Erythroblast (primary cell): Measurements from ENCODE around the gene TPSB2.

ENCODE experiments used
- DNase-seq, 2 experiments: peaks; one replicate each; lab custom pipeline; 2025; lab: John Stamatoyannopoulos, UW
- GATA1 ChIP-seq: IDR thresholded peaks from 2 replicates; pipeline ENCODE4 v1.6.1; 2011; ENCODE audit warnings: low read depth, mild to moderate bottlenecking, control low read depth, low read length, moderate library complexity
- POLR2A ChIP-seq: IDR thresholded peaks from 2 replicates; pipeline ENCODE4 v1.6.1; 2011; ENCODE audit warnings: mild to moderate bottlenecking, low read length

TPSB2 gene

DNA sequence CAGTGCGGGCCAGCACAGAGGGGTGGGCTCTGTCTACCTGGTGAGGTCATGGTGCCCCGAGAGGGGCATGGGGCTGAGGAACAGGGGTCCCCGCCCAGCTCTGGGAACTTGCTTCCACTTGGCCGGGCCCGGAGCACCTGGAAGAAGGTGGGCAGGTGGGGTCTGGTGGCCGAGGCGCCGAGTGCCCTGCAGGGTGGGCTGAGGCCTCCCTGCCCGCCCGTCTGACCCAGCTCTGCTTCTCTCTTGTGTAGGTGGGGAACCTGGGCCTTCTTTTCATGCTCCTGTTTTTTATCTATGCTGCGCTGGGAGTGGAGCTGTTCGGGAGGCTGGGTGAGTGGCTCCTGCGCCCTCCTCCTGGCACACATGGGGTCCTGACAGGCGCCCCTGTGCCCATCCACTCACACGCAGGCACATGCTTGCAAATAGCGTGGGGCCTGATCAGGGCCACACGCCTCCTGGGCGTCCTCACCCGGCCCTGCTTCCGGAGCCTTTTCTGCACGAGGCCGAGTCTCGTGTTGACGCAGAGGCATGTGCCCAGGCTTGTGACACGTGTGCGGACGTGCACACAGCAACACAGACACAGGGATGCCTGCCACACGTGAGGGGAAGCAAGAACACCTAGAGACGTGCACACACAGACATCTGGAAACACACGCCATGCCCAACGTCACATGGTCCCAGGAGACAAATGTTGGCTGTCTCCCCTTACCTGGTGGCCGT, 13.1 kb downstream of the TPSB2 start:
- DNase-seq = no peak
- TF ChIP-seq POLR2A = peak; percentile 42
- no peak for TF ChIP-seq GATA1

DNA sequence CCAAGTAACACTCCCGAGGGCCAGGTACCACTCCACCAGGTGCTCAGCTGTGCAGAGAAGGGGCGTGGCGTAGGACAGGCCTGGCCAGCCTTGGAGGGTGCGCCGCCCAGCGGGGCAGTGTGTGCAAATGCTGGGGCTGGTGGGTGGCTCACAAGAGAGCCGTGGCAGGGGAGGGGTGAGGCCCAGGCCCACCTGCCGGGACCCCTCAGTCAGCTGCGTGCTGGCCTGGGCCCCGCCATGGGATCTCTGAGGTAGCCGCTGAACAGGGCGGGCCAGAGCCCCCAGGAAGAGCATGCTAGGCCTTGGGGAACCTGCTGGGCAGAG, 13.7 kb downstream of the TPSB2 start:
- no peak for DNase-seq
- TF ChIP-seq GATA1 (no peak), POLR2A (peak; percentile 13)

DNA sequence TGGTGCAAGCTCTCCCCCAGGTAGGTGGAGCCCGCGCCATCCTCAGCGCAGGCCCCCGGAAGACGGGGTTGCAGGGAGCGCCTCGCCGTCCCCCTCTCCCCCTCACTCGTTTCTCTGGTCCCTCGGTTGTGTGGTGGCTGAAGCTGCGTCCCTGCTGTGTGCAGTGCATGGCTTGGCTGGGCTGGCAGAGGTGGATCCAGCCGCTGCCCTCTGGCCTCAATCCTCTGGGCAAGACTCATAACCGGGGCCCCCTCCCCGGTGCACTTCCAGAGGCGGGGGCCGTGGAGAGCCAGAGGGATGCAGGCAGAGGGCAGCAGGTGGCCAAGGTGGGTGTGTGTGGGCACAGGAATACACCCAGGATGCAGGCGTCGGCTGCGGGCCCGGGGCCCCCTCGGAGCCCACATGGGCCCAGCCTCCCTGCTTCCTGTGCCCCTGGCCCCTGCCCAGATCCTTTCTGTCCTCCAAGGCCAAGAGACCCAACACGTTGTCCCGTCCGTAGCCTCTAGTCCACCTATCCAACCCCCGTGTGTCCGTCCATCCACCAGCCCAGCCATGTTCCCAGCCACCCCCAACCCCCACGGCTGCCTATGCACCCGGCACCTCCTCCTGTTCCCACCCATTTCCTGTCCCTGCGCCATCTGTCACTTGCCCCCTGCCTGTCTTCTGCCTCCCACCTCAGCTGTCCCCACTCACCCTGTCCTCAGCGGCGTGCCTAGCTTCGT, 14.2 kb downstream of the TPSB2 start:
- TF ChIP-seq GATA1 (no peak), POLR2A (peak; percentile 50)
- DNase-seq = no peak

DNA sequence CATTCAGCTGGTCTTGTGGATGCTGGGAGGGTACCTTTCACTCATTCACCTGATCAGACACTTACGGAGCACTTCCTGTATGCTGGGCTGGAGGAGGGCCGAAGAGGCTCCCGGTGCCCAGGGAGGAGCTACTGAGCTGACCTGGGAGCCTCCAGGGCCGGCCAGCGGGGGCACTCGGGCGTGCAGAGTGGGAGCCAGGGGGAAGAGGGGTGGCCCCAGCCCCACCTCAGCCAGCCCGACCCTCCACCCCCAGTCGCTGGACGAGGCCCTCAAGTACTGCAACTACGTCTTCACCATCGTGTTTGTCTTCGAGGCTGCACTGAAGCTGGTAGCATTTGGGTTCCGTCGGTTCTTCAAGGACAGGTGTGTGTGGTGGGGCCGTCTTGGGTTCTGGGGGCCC, 15.3 kb downstream of the TPSB2 start:
- TF ChIP-seq GATA1 (no peak), POLR2A (peak; percentile 45)
- DNase-seq = no peak

DNA sequence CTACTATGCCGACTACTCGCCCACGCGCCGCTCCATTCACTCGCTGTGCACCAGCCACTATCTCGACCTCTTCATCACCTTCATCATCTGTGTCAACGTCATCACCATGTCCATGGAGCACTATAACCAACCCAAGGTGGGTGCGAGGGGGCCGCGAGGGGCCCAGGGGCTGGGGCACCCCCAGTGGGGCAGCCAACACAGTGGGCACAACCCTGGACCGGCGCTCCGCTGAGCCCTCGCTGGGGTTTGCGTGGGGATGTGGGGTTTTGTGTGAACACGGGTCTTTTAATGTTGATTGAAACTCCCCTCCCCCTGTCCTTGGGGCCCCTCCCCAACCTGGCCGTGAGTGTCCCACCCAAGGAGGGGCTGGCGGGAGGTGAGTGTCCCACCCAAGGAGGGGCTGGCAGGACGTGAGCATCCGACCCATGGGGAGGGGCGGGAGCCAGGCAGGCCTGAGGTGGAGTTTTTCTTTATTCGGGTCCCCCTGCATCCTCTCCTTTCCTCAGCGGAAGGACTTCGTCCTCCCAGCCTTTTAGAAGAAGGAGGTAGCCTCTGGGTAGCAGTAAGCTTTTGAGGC, 16.1 kb downstream of the TPSB2 start:
- no peak for DNase-seq
- TF ChIP-seq POLR2A (no peak), GATA1 (no peak)

DNA sequence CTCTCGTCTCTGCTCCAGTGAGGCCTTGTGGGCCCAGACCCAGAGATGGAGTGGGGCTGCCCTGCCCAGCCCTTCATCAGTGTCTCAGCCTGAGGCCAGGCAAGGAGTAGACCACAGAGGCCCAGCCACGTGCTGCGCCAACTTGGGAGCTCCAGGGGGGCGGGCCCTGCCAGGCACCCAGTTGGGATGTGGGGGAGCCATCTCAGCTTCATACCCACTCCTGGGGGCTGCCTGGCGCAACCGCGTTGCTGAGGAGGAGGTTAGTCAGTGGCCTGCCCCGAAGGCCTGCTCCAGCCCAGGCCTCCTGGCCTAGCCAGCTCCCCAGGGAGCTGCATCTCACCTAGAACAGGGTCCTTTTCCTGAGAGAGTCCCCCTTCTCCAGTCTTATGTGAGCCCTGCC, 16.8 kb downstream of the TPSB2 start:
- DNase-seq = no peak

DNA sequence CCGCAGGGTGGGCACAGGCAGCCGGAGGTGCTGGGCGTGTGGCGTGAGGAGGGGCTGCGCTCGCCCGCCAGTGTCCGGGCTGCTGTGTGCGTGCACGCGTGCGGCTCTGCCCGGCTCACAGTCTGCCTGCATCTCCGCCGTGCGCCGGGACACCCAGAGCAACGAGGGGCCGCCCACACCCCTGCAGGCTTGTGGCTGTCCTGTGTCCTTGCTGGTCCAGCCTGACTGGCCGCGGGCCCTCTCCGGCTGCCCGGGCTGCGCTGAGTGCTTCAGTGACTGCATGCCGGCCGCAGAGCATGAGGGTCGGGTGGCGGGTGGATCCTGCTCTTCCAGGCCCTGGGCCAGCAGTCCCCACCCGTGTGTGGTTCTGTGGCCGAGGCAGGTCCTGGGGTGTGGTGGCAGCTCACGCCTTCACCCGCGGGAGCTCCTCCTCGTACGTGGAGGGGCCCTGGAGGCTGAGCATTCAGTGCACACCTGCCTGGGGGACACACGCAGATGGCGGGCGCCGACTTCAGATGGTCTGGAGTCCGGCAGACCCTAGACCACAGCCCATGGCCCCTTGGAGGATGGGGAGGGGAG, 17.3 kb downstream of the TPSB2 start:
- no peak for DNase-seq
- TF ChIP-seq GATA1 (no peak), POLR2A (no peak)

More for the DNA sequence above, 16.8 kb downstream of the TPSB2 start:
- TF ChIP-seq POLR2A (peak; percentile 64), GATA1 (no peak)

DNA sequence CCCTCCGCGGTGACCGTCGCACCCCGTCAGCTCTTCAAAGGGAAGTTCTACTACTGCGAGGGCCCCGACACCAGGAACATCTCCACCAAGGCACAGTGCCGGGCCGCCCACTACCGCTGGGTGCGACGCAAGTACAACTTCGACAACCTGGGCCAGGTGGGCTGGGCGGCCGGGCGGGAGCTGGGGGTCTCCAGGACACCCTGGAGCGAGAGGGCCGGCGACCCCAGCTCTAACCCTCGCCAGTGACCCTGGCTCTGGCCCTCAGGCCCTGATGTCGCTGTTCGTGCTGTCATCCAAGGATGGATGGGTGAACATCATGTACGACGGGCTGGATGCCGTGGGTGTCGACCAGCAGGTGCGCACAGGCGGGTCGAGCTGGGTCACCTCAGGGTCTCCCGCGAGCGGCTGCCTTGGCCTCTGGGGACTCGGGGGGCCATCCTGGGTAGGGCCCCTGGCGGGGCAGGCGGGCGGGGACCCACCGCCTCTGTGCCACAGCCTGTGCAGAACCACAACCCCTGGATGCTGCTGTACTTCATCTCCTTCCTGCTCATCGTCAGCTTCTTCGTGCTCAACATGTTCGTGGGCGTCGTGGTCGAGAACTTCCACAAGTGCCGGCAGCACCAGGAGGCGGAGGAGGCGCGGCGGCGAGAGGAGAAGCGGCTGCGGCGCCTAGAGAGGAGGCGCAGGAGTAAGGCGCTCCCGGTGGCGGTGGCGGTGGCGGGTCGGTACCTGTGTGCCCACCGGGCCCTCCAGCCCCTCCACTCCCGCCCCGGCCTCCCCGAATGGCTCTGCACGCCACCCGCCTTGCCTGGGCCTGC, 18.3 kb downstream of the TPSB2 start:
- no peak for DNase-seq
- TF ChIP-seq GATA1 (no peak), POLR2A (peak; percentile 42)

DNA sequence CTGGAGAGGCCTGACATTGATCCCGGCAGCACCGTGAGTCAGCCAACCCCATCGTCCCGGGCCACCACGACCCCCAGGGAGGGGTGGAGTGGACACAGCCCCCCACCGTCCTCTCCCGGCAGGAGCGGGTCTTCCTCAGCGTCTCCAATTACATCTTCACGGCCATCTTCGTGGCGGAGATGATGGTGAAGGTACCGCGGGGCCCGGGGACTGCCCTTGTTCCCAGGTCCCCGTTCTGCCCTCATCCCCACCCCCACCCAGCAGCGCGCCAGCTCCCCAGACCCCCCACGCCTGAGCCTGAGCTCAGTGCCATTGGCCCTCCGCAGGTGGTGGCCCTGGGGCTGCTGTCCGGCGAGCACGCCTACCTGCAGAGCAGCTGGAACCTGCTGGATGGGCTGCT, 19.5 kb downstream of the TPSB2 start:
- no peak for TF ChIP-seq POLR2A
- TF ChIP-seq GATA1 = no peak
- no peak for DNase-seq

DNA sequence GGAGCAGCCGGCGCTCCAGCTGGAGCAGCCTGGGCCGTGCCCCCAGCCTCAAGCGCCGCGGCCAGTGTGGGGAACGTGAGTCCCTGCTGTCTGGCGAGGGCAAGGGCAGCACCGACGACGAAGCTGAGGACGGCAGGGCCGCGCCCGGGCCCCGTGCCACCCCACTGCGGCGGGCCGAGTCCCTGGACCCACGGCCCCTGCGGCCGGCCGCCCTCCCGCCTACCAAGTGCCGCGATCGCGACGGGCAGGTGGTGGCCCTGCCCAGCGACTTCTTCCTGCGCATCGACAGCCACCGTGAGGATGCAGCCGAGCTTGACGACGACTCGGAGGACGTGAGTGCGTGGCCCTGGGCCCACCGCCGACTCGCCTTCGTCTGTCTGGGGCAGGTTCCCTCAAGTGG, 20.9 kb downstream of the TPSB2 start:
- no peak for DNase-seq
- no peak for TF ChIP-seq GATA1
- TF ChIP-seq POLR2A = no peak

DNA sequence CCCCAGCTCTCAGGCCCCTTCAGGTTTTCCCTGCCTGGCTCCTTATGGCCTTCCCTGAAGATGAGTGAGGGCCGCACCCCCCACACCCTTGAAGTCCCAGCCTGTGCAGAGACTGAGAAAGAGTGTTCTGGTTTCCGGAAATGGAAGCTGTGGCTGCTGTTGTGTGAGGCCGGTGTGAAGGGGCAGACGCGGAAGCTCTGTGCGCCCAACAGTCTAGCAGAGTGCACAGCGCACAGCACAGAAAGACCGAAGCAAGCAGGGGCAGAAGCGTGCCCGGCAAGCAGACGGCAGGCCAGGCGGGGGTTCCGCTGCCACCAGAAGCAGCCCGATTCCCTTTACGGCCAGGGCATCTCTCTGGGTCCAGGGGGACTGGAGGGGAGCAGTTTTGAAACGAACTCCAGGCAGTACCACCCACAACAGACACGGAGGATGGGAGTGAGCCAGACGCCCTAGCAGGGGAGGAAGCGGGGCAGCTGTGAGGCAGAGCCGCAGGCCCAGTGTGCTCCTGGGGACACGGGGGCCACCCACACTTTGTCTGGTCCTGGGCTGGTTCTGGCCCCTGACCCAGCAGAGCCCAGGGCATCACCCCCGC, 21.6 kb downstream of the TPSB2 start:
- no peak for TF ChIP-seq GATA1
- peak; percentile 18 for TF ChIP-seq POLR2A
- no peak for DNase-seq

DNA sequence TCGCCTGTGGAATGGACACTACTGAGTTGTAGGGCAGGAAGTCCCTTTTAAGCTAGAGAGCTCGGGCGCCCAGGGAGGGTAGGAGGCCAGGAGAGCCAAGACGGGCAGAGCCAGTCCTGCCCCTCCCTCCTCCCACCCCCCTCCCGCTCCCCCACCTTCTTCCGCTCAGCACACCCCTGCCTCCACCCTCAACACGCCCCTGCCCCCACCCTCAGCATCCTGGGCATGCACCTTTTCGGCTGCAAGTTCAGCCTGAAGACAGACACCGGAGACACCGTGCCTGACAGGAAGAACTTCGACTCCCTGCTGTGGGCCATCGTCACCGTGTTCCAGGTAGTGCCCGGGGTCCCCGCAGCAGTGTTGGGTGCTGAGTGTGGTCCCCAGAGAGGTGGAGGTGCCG, 23.2 kb downstream of the TPSB2 start:
- DNase-seq = no peak
- no peak for TF ChIP-seq POLR2A

DNA sequence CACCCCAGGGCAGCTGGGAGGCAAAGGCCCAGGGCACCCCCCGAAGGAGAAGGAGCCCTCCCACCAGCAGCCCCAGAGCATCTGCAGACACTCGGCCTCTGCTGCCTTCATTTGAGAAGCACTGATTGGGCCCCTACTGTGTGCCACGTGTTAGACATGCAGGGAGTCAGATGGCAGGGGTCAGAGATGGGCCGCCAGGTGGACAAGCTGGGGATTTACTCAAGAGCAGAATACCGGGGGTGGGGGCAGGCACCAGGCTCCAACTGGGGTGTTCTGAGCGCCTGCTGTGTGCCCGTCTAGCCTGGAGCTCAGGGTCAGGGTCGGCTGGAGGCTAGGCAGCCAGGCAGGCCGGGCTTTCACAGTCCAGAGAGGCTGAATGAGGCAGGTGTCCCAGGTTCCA, 23.7 kb downstream of the TPSB2 start:
- TF ChIP-seq POLR2A (no peak), GATA1 (no peak)
- DNase-seq = no peak

DNA sequence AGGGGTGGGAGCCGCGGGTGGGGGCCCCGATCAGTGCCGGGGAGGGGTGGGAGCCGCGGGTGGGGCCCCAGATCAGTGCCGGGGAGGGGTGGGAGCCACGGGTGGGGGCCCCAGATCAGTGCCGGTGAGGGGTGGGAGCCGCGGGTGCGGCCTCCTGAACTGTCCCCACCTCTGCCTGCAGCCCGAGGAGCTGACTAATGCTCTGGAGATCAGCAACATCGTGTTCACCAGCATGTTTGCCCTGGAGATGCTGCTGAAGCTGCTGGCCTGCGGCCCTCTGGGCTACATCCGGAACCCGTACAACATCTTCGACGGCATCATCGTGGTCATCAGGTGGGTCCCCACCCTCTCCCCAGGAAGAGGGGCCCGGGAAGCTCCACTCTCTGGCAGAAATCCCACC, 25.1 kb downstream of the TPSB2 start:
- TF ChIP-seq GATA1 (no peak), POLR2A (no peak)

More for the DNA sequence above, 25.1 kb downstream of the TPSB2 start:
- no peak for DNase-seq
